Measurements from ENCODE around the gene FGFR2. TPM values are rescaled to one million over a fixed set of nuclear protein-coding genes. Genes with fewer than 3 reads are reported as not detected.

The FGFR2 gene
- total RNA-seq, 4 donors from 2014 or later = 65.6 to 149 (median 122) TPM

DNA sequence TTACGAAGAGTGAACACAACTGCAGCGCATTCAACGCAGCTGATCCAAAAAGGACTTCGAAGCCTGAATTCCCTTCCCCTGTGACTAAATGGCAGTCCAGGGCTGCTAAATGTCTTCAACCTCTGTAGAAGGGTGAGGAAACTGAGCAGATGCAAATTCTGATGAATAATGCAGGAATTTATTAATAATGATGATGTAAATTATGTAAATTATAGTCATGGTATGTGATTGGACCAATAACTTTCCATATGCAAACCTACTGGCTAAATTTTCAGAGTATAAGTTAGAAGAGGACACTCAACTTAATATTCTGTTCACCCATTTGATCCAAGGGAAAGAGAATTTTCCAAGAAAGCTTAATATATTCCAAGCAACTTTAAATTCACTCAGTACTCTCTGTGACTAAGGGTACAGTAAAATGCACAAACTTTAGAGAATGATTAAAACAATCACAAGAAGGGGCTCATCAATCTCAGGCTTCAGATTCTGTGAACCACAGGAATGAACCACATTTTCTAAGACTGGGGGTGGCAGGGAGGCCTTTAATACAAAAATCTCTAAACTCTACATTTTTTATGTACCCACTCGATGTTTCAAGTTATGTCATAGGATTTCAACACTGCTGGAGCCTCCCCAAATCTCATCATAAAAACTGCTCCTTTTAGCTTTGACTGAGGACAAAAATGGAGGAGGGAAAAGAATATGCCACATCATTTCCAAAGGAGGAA is 3.5 kb downstream of the FGFR2 start:
- WGBS, 2 donors = 79 to 82% methylated on average over 5 of the region's 5 CpGs
- peak; percentile 29 to 39 for DNase-seq
- Histone ChIP-seq H3K4me3 (replicated peaks in 1 of 3) (no peak overlapping the region), H3K27ac (peak overlapping the region; percentile 21 to 81 (median 70)), H3K4me1 (peaks cover 11 to 20% of the 10 kb centered on the region in 2 donors), H3K9me3 (no peaks in the 10 kb centered on the region), H3K27me3 (no peaks in the 10 kb centered on the region), H3K36me3 (no peaks in the 10 kb centered on the region)
- TF ChIP-seq, protein P1, sequence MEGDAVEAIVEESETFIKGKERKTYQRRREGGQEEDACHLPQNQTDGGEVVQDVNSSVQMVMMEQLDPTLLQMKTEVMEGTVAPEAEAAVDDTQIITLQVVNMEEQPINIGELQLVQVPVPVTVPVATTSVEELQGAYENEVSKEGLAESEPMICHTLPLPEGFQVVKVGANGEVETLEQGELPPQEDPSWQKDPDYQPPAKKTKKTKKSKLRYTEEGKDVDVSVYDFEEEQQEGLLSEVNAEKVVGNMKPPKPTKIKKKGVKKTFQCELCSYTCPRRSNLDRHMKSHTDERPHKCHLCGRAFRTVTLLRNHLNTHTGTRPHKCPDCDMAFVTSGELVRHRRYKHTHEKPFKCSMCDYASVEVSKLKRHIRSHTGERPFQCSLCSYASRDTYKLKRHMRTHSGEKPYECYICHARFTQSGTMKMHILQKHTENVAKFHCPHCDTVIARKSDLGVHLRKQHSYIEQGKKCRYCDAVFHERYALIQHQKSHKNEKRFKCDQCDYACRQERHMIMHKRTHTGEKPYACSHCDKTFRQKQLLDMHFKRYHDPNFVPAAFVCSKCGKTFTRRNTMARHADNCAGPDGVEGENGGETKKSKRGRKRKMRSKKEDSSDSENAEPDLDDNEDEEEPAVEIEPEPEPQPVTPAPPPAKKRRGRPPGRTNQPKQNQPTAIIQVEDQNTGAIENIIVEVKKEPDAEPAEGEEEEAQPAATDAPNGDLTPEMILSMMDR (IDR thresholded peaks at IDR 0.05) = no peak
- TF ChIP-seq POLR2A (IDR thresholded peaks at IDR 0.05) = no peak
- intact Hi-C loops (cut with DNase I) = loop anchor here (10.0 kb wide), 1 partner anchor 180 kb away; no protein-coding TSS in a partner anchor

DNA sequence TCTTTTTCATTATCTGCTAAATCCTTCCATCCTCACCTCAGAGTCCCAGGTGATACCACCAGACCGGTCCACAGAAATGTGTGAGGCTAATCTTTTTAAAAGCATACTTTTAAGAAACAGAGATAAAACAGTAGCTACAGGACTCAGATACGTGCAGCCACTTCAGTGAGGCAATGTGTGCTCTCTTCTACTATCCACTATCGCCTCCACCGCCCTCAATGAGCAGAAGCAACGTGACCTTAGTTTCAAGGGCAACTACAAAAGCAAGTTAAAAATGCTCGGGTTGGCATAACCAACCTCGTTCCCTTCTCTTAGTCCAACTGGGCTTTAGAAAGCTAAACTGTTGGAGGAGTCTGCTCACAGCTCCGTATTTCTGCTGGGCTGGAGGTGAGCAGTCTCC is 4.2 kb downstream of the FGFR2 start:
- Histone ChIP-seq H3K27me3 (no peaks in the 10 kb centered on the region), H3K4me3 (replicated peaks in 1 of 3) (no peak overlapping the region), H3K36me3 (no peaks in the 10 kb centered on the region), H3K9me3 (no peaks in the 10 kb centered on the region), H3K27ac (peak overlapping the region in 2 of 3 donors; percentile 21 to 70), H3K4me1 (peaks cover 11 to 20% of the 10 kb centered on the region in 2 donors)
- DNase-seq = peak; percentile 41 to 46
- TF ChIP-seq POLR2A (IDR thresholded peaks at IDR 0.05) = no peak
- TF ChIP-seq, protein P1 (IDR thresholded peaks at IDR 0.05) = no peak
- 47 to 67% methylated on average over 8 of the region's 8 CpGs for WGBS, 2 donors
- intact Hi-C loops (cut with DNase I) = loop anchor here (10.0 kb wide), 1 partner anchor 179 kb away; no protein-coding TSS in a partner anchor

DNA sequence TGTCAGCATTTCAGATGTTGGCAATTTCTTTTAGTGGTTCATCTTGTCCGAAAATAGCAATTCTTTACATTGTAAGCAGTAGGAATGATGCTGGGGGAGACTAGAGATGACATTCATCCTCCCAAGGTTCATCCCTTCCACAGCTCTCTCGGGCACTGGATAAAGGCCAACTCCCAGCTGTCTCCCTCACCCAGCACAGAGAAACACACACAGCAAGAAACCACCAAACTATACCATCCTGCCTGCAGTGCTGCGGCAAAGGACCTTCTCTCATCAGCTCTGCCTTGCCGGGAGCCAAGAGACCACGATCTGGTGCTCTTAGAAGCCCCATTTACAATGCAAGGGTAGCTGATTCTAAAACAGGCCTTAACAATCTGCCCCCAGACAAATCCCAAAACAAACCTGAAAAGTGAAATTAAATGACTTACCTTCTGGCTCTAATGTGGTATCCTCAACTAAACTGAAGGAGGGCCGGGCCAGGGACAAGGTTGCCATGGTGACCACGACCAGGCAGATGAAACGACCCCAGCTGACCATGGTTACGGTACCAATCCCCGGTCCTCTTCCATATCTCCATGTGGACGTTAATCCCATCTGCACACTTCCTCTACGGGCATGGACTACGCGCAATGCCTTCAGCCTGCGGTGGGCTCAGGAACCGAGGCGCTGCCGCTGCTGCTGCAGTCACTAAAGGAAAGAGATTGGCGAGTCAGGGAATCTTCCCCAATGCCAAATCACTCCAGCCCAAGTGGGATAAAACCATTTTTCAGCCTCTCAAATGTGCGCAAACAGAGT is 4.8 kb downstream of the FGFR2 start:
- TF ChIP-seq, protein P1 (IDR thresholded peaks at IDR 0.05) = no peak
- TF ChIP-seq POLR2A (IDR thresholded peaks at IDR 0.05) = no peak
- H3K27me3 ChIP-seq = no peaks in the 10 kb centered on the region
- no peak for DNase-seq
- no peaks in the 10 kb centered on the region for H3K9me3 ChIP-seq
- no peak overlapping the region for H3K4me3 ChIP-seq (replicated peaks in 1 of 3)
- no peaks in the 10 kb centered on the region for H3K36me3 ChIP-seq
- 90 to 91% methylated on average over 20 of the region's 20 CpGs for WGBS, 2 donors
- intact Hi-C loops (cut with DNase I) = loop anchor here (10.0 kb wide), 1 partner anchor 179 kb away; no protein-coding TSS in a partner anchor
- peak overlapping the region in 1 of 3 donors; percentile 70 for H3K27ac ChIP-seq
- peaks cover 11 to 20% of the 10 kb centered on the region in 2 donors for H3K4me1 ChIP-seq

DNA sequence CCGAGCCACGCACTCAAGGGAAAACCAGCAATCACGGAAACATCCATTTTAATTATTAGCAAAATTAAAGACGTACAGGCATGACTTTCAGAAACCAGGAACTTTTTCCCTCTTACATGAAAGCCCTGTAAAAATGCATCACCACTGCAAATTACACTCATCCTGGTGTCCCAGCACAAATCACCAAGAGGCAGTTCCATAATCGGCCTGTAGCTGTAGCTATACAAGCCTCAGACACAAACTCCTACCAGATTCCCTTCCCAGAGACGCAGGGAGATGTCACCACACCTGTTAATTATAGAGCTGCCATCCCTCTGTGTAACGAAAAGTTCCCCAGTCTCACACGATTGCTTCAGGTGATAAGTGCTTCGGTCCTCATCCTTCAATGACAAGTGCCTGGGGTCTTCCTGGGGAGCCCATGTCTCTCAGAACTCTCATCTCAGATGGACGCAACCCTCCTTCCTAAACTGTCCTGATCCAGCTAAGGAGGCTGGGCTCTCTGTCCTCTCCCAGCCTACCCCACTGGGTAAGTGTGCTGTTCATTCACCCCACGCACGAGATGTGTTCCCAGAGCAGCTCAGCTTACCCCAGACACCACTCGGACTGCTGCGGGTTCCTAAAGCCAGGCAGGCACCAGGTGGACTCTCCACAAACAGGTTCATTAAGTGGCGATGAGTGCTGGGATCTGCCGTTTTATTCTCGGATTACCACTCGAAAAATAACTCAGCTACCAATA is 5.9 kb downstream of the FGFR2 start:
- DNase-seq = no peak
- no peak overlapping the region for H3K27ac ChIP-seq
- H3K4me1 ChIP-seq = peaks cover 11 to 20% of the 10 kb centered on the region in 2 donors
- no peaks in the 10 kb centered on the region for H3K9me3 ChIP-seq
- no peaks in the 10 kb centered on the region for H3K36me3 ChIP-seq
- TF ChIP-seq POLR2A (IDR thresholded peaks at IDR 0.05) = no peak
- TF ChIP-seq, protein P1 (IDR thresholded peaks at IDR 0.05) = no peak
- H3K27me3 ChIP-seq = no peaks in the 10 kb centered on the region
- 85 to 91% methylated on average over 18 of the region's 18 CpGs for WGBS, 2 donors
- intact Hi-C loops (cut with DNase I) = loop anchor here (10.0 kb wide), 1 partner anchor 178 kb away; no protein-coding TSS in a partner anchor
- H3K4me3 ChIP-seq (replicated peaks in 1 of 3) = no peak overlapping the region

Data from thyroid gland (tissue), 4 donors.